GM10266 (cell line): Measurements from ENCODE around the gene RASSF5.
A peak's percentile ranks its signal among the peaks of the same experiment; 100 is the strongest.

ENCODE experiments used
- DNase-seq: peaks from one replicate; pipeline ENCODE4 v3.0.0; 2012; ENCODE audit errors: extremely low spot score
- CTCF ChIP-seq: IDR thresholded peaks from 2 replicates; pipeline ENCODE4 v1.5.1; 2012; ENCODE audit warnings: mild to moderate bottlenecking, low read depth; ENCODE audit not compliant: control insufficient read depth, insufficient read depth; ENCODE audit errors: missing control alignments

RASSF5 gene

GRCh38 chr1:206631085-206631509 is 123.8 kb downstream of the RASSF5 start:
- TF ChIP-seq CTCF = peak; percentile 59
- peak; percentile 75 for DNase-seq

GRCh38 chr1:206633708-206634121 is 126.4 kb downstream of the RASSF5 start:
- no peak for TF ChIP-seq CTCF
- no peak for DNase-seq

- TF ChIP-seq CTCF = peak; percentile 84
- DNase-seq = peak; percentile 51
Measured at GRCh38 chr1:206634365-206635079, 127.2 kb downstream of the RASSF5 start.

GRCh38 chr1:206635080-206635977 is 128.0 kb downstream of the RASSF5 start, which contains the start of gene DYRK3:
Gene DYRK3, plus strand, starts transcription at chr1:206635536. Its CDS starts 168 bp downstream, at chr1:206635704.
- peak; percentile 94 for DNase-seq
- TF ChIP-seq CTCF = no peak

- peak; percentile 31 for DNase-seq
Measured at GRCh38 chr1:206635978-206636345, 128.6 kb downstream of the RASSF5 start.

GRCh38 chr1:206636671-206637070 is 129.3 kb downstream of the RASSF5 start:
- TF ChIP-seq CTCF = no peak
- DNase-seq = no peak

More at GRCh38 chr1:206635978-206636345, 128.6 kb downstream of the RASSF5 start:
- no peak for TF ChIP-seq CTCF

- DNase-seq = no peak
- no peak for TF ChIP-seq CTCF
Measured at GRCh38 chr1:206637605-206638004, 130.3 kb downstream of the RASSF5 start.
